Fibroblast of villous mesenchyme (primary cell): ENCODE data around the gene TNNC2. TPM values are rescaled to one million over a fixed set of nuclear protein-coding genes. Genes with fewer than 3 reads are reported as not detected.

Experiments
- DNase-seq: peaks from one replicate; pipeline ENCODE4 v3.0.0-alpha.2; 2010; ENCODE audit warnings: low read depth
- H3K4me3 ChIP-seq: 2 replicates; pipeline ENCODE4 v1.5.1; 2011; ENCODE audit warnings: low read depth, mild to moderate bottlenecking, low read length
- CTCF ChIP-seq: IDR thresholded peaks from 2 replicates; pipeline ENCODE4 v1.5.1; 2012; ENCODE audit warnings: low read depth, mild to moderate bottlenecking, low read length; ENCODE audit not compliant: insufficient read depth
- total RNA-seq: library from RNA; depleted of rRNA; stranded (reverse); fragments of >200 nt; gene quantifications from 2 replicates; pipeline ENCODE4 v1.2.3, GENCODE V29; 2012

Gene TNNC2
- total RNA-seq, 1 donor: 0.43 TPM

- peak; percentile 50 for TF ChIP-seq CTCF
- H3K4me3 ChIP-seq: no peak overlapping the region
- DNase-seq: no peak
Measured at GRCh38 chr20:45823949-45824835, 2.9 kb downstream of the TNNC2 start.

DNA sequence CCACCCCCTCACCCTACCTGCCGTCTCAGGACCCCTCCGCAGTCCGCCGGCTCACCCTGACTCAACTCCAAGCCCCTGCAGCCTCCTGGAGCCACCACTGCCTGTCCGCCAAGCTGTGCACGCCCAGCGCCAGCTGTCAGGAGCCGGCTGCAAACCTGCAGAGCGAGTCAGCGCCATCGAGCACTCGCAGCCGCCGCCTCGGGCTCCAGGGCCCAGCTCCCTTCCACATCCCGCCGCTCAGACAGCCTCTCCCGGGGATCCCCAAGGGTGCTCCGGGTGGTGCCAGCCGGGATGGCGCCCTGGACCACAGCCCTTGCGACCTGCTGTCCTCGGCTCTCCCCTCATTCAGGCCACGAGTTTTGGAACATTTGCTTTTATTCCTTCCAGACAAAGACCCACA is 4.3 kb downstream of the TNNC2 start:
- H3K4me3 ChIP-seq: no peak overlapping the region
- TF ChIP-seq CTCF: no peak
- no peak for DNase-seq

- DNase-seq: no peak
- TF ChIP-seq CTCF: no peak
- H3K4me3 ChIP-seq: no peak overlapping the region
Measured at GRCh38 chr20:45821947-45822346, 5.2 kb downstream of the TNNC2 start.

- no peak overlapping the region for H3K4me3 ChIP-seq
- DNase-seq: no peak
- no peak for TF ChIP-seq CTCF
Measured at GRCh38 chr20:45819466-45819865, 7.6 kb downstream of the TNNC2 start.

GRCh38 chr20:45818239-45818638 is 8.9 kb downstream of the TNNC2 start:
- DNase-seq: no peak
- no peak for TF ChIP-seq CTCF
- no peak overlapping the region for H3K4me3 ChIP-seq

DNA sequence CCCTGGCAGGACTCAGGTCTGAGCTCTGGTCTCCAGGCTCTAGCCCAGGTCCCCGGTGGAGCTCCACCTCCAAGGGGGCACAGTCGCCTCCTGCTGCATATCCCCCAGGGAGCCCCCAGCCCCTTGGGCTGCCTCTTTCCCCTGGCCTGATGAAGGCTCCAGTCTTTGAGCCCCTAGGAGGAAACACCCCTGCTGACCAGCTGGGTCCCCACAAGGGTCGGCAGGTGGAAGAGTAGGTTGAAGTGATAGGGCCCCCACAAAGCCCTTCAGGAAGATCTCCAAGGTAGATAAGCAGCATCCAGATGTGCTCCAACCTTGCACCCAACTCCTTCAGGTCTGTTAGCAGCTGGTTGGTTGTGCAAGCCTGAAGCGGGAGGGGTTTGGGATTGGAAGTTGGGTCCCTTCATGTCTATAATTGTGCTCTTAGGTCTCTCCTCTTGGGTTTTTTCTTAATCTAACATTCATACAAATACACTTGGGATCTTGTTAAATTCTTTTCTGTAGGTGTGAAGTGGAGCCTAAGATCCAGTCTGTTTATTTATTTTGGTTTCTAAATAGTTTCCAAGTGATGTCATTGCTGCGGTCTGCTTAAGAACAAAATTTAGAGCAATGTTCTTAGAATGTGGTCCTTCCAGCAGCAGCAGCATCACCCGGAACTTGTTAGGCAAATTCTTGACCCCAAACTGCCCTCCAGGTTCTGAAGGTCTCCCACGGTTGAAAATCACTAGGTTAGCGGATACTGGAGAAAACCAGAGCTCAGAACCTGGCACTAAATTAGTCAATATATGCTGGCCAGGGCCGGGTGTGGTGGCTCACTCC is 9.5 kb downstream of the TNNC2 start:
- no peak overlapping the region for H3K4me3 ChIP-seq
- peak; percentile 91 for DNase-seq
- no peak for TF ChIP-seq CTCF
